SK-N-SH (cell line): ENCODE data around the gene TRDN. TPM values are rescaled to one million over a fixed set of nuclear protein-coding genes. Genes with fewer than 3 reads are reported as not detected.

ENCODE experiments used
- CTCF ChIA-PET: fragments of 300-600, 350-600 bp; formaldehyde crosslinking; extraction: SDS; loops from one replicate; lab custom pipeline; 2021; lab: Yijun Ruan, JAX
- POLR2A ChIA-PET: fragments of 350-600 bp; sonication (Branson Sonifier 250); formaldehyde crosslinking; extraction: SDS; loops from one replicate; lab custom pipeline; 2020; ENCODE audit warnings: antibody characterized with exemption, inconsistent platforms; lab: Yijun Ruan, JAX
- DNase-seq: peaks from one replicate; pipeline ENCODE4 v3.0.0; 2012
- H2AFZ ChIP-seq: fragments of 200-600 bp; sonication (generic); 2 replicates; pipeline ENCODE4 v1.8.1; 2016; ENCODE audit warnings: antibody characterized with exemption, mild to moderate bottlenecking, low read depth
- H3F3A ChIP-seq: fragments of 200-600 bp; sonication (generic); replicated peaks from 2 replicates; pipeline ENCODE3; 2016; ENCODE audit warnings: antibody characterized with exemption, mild to moderate bottlenecking; ENCODE audit not compliant: insufficient read depth
- H3K27ac ChIP-seq, 2 experiments: fragments of 200-500 bp in 1 of 2; fragments of 200-600 bp in 1 of 2; sonication (Bioruptor generic) in 1 of 2; sonication (generic), shearing (Covaris generic) in 1 of 2; 2 replicates each; pipeline versions ENCODE4 v1.5.1 to v1.6.1; 2014 to 2016; ENCODE audit warnings: low read depth in 2 of 2, inconsistent platforms in 1 of 2, low read length in 1 of 2, mild to moderate bottlenecking in 1 of 2, mixed read lengths in 1 of 2
- H3K27me3 ChIP-seq: fragments of 200-600 bp; sonication (generic), shearing (Covaris generic); 2 replicates; pipeline ENCODE4 v1.6.1; 2016; ENCODE audit warnings: mixed run types; ENCODE audit not compliant: insufficient read depth
- H3K36me3 ChIP-seq, 2 experiments: fragments of 200-500 bp in 1 of 2; fragments of 200-600 bp in 1 of 2; sonication (Bioruptor generic) in 1 of 2; sonication (generic) in 1 of 2; replicated peaks in 1 of 2; 2 replicates each; pipeline versions ENCODE3 to v1.5.1; 2014 to 2016; ENCODE audit warnings: low read length in 1 of 2, mild to moderate bottlenecking in 1 of 2; ENCODE audit not compliant: insufficient read depth in 2 of 2, control insufficient read depth in 1 of 2
- H3K4me1 ChIP-seq, 2 experiments: fragments of 200-500 bp in 1 of 2; fragments of 200-600 bp in 1 of 2; sonication (Bioruptor generic) in 1 of 2; sonication (generic), shearing (Covaris generic) in 1 of 2; 2 replicates each; pipeline versions ENCODE4 v1.5.1 to v1.6.1; 2014 to 2016; ENCODE audit warnings: low read depth in 1 of 2, low read length in 1 of 2, mixed run types in 1 of 2; ENCODE audit not compliant: insufficient read depth in 2 of 2, control insufficient read depth in 1 of 2
- H3K4me2 ChIP-seq: fragments of 200-600 bp; sonication (generic), shearing (Covaris generic); 2 replicates; pipeline ENCODE4 v1.6.1; 2017; ENCODE audit warnings: mixed run types
- H3K4me3 ChIP-seq, 2 experiments: fragments of 200-500 bp in 1 of 2; fragments of 200-600 bp in 1 of 2; sonication (Bioruptor generic) in 1 of 2; sonication (generic), shearing (Covaris generic) in 1 of 2; 2 replicates each; pipeline versions ENCODE4 v1.5.1 to v1.8.1; 2014 to 2016; ENCODE audit warnings: low read depth in 2 of 2, inconsistent platforms in 1 of 2, low read length in 1 of 2, mild to moderate bottlenecking in 1 of 2, mixed read lengths in 1 of 2, moderate library complexity in 1 of 2
- H3K79me2 ChIP-seq: fragments of 200-600 bp; sonication (generic); 2 replicates; pipeline ENCODE4 v1.8.1; 2017; ENCODE audit warnings: mild to moderate bottlenecking; ENCODE audit not compliant: insufficient read depth
- H3K9ac ChIP-seq: fragments of 200-600 bp; sonication (generic); 2 replicates; pipeline ENCODE4 v1.6.1; 2017; ENCODE audit warnings: mixed run types
- H3K9me2 ChIP-seq: fragments of 200-600 bp; sonication (generic); 2 replicates; pipeline ENCODE4 v1.6.1; 2017; ENCODE audit warnings: mixed run types
- H3K9me3 ChIP-seq: fragments of 200-600 bp; sonication (generic); 2 replicates; pipeline ENCODE4 v1.6.1; 2017; ENCODE audit warnings: mixed run types, mild to moderate bottlenecking, moderate library complexity
- H4K20me1 ChIP-seq: fragments of 200-600 bp; sonication (generic); 2 replicates; pipeline ENCODE4 v1.6.1; 2017; ENCODE audit warnings: mild to moderate bottlenecking, mixed run types; ENCODE audit not compliant: insufficient read depth
- CHD2 ChIP-seq: fragments of 150-350 bp; IDR thresholded peaks from 2 replicates; pipeline ENCODE4 v1.6.1; 2018; ENCODE audit warnings: low read length; ENCODE audit not compliant: partially characterized antibody
- EP300 ChIP-seq, 2 experiments: IDR thresholded peaks; 2 replicates each; pipeline versions ENCODE4 v1.4.0 to v1.6.1; 2012; ENCODE audit warnings: borderline replicate concordance in 1 of 2, low read depth in 1 of 2, low read length in 1 of 2
- EZH2phosphoT487 ChIP-seq: fragments of 200-600 bp; sonication (generic); IDR thresholded peaks from 2 replicates; pipeline ENCODE4 v1.6.1; 2017; ENCODE audit warnings: low read depth, mixed run types, mild to moderate bottlenecking, antibody characterized with exemption, moderate library complexity, borderline replicate concordance
- FOSL2 ChIP-seq: IDR thresholded peaks from 2 replicates; pipeline ENCODE4 v1.4.0; 2012; ENCODE audit warnings: low read depth, mild to moderate bottlenecking, moderate library complexity, borderline replicate concordance
- GABPA ChIP-seq: IDR thresholded peaks from 2 replicates; pipeline ENCODE4 v1.4.0; 2012; ENCODE audit warnings: low read depth, mild to moderate bottlenecking
- GATA2 ChIP-seq: sonication (generic); formaldehyde crosslinking; IDR thresholded peaks from 2 replicates; pipeline ENCODE4 v1.5.0; 2020; ENCODE audit warnings: mild to moderate bottlenecking, missing genetic modification reagents
- JUND ChIP-seq: IDR thresholded peaks from 2 replicates; pipeline ENCODE4 v1.4.0; 2012
- MEF2A ChIP-seq: IDR thresholded peaks from 2 replicates; pipeline ENCODE4 v1.4.0; 2012; ENCODE audit warnings: low read depth, borderline replicate concordance
- MXI1 ChIP-seq: IDR thresholded peaks from 2 replicates; pipeline ENCODE4 v1.6.1; 2012; ENCODE audit warnings: mild to moderate bottlenecking, low read depth, low read length, improper control_type of control experiment
- NFIC ChIP-seq: IDR thresholded peaks from 2 replicates; pipeline ENCODE4 v1.4.0; 2012; ENCODE audit warnings: borderline replicate concordance
- NRF1 ChIP-seq: IDR thresholded peaks from 2 replicates; pipeline ENCODE4 v1.6.1; 2012; ENCODE audit warnings: low read depth, mild to moderate bottlenecking, low read length
- POLR2AphosphoS5 ChIP-seq: IDR thresholded peaks from 2 replicates; pipeline ENCODE4 v1.6.1; 2012; ENCODE audit warnings: low read depth, low read length
- RAD21 ChIP-seq: IDR thresholded peaks from 2 replicates; pipeline ENCODE4 v1.6.1; 2012; ENCODE audit warnings: mild to moderate bottlenecking, low read length
- RXRA ChIP-seq: IDR thresholded peaks from 2 replicates; pipeline ENCODE4 v1.4.0; 2012; ENCODE audit warnings: low read depth, mild to moderate bottlenecking, borderline replicate concordance
- SIN3A ChIP-seq: IDR thresholded peaks from 2 replicates; pipeline ENCODE4 v1.6.1; 2012; ENCODE audit warnings: low read depth, mild to moderate bottlenecking, low read length, moderate library complexity, borderline replicate concordance
- SMC3 ChIP-seq: IDR thresholded peaks from 2 replicates; pipeline ENCODE4 v1.6.1; 2012; ENCODE audit warnings: low read depth, low read length, improper control_type of control experiment
- TCF12 ChIP-seq: IDR thresholded peaks from 2 replicates; pipeline ENCODE4 v1.4.0; 2012
- TEAD4 ChIP-seq: IDR thresholded peaks from 2 replicates; pipeline ENCODE4 v1.4.0; 2012; ENCODE audit warnings: mild to moderate bottlenecking, borderline replicate concordance; ENCODE audit not compliant: insufficient read depth
- WGBS: methylation state at CpG from one replicate; pipeline ENCODE4 v1.1.6; 2017; ENCODE audit warnings: low lambda C conversion rate; 5-methylcytosine and 5-hydroxymethylcytosine counted together
- polyA plus RNA-seq, 3 experiments: library from polyadenylated mRNA; depleted of rRNA; stranded (reverse); fragments of >200 nt; gene quantifications; 2 replicates each; pipeline ENCODE4 v1.2.3, GENCODE V29; 2012
- TF ChIP-seq, protein P1 (sequence below): IDR thresholded peaks from 2 replicates; pipeline ENCODE4 v1.4.0; 2012; ENCODE audit warnings: low read depth, borderline replicate concordance
- TF ChIP-seq, protein P2 (sequence below): fragments of 200-600 bp; sonication (generic); IDR thresholded peaks from 2 replicates; pipeline ENCODE4 v1.6.1; 2017; ENCODE audit warnings: antibody characterized with exemption, mild to moderate bottlenecking, moderate library complexity

Gene TRDN
- polyA plus RNA-seq, 1 of the 3 experiments (the other 2 are of a cell fraction): not detected

DNA sequence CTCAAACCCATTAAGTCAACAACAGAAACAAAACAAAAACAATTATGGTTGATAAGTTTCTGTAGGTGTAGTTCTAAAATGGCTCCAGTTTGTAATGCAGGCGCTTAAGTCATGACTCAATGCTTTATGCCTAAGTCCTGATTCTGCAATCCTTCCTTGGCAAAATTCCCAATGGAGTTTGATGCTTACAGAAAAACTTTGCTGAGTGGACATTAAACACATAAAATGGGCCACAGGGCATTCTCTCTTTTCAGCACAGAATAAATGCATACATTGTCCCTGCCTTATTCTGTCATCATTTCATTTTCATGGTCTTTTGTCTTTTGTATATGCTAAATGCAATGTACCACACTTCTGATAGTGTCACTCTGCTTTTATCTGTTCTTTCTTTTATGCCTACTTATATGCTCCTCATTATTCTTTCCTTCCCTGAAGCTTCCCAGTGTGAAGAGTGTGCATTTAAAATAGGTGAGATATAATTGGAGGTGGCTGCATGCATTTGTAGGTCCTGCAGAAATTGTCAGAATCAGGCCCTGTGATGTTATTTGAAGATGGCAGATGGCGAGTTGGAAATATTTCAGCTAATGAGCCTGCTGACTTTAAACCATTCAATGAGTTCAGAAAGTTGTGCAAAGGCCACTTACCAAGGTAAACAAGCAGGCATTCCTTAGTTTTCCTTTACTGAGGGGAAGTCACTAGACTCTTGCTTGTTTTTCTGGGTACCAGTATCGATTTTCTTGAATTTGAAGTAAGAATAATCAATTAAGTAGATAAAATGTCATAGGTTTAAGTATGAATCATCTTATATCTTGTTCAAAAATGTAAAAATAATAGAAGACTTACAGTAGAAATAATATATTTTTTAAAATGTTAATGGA lies 313.1 kb downstream of the TRDN start:
- Histone ChIP-seq H3K27ac (no peak overlapping the region), H3K4me1 (no peaks in the 10 kb centered on the region), H3K9me3 (no peaks in the 10 kb centered on the region), H3K9me2 (no peaks in the 10 kb centered on the region), H3K79me2 (no peaks in the 10 kb centered on the region), H3K4me2 (no peak overlapping the region), H4K20me1 (no peaks in the 10 kb centered on the region), H3K4me3 (no peak overlapping the region), H3K36me3 (no peaks in the 10 kb centered on the region), H2AFZ (no peak overlapping the region), H3K27me3 (no peaks in the 10 kb centered on the region), H3F3A (no peaks in the 10 kb centered on the region), H3K9ac (no peak overlapping the region)
- CTCF ChIA-PET: interaction anchor here (2.1 kb wide), 1 partner anchor 454 kb away, joined by 10 read pairs; no protein-coding TSS in a partner anchor
- POLR2A ChIA-PET: no interaction called here
- DNase-seq: no peak
- TF ChIP-seq NFIC (no peak), TEAD4 (no peak), TCF12 (no peak), GABPA (no peak), FOSL2 (no peak), POLR2AphosphoS5 (no peak), JUND (no peak), RAD21 (no peak), MXI1 (no peak), EZH2phosphoT487 (no peak), MEF2A (no peak), SIN3A (no peak), RXRA (no peak), SMC3 (no peak), GATA2 (CRISPR knock-in tag) (no peak)
- 10% methylated on average over 3 of the region's 3 CpGs for WGBS

DNA sequence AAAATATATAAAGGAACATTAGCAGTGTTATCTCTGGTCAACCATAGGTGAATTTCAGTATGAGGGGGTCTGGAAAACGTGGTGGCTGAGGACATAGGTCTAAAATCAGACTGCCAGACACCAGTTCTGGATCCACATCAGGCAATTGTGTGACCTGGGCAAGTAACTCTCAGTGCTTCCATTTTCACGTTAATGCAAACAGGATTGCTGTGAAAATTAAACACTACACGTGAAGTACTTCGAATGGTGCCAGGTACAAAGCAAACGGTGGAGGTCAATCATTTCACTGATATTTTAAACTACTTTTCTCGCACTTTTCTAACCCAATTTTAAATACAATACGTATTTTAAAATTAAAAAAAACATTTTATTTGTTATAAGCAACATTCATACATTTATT lies 315.7 kb downstream of the TRDN start:
- H3K79me2 ChIP-seq: no peaks in the 10 kb centered on the region
- no peak for DNase-seq
- H3K27ac ChIP-seq: no peak overlapping the region
- TF ChIP-seq CHD2 (no peak), NRF1 (no peak), EP300 (IDR thresholded peaks at IDR 0.05; ENCODE audit: borderline replicate concordance in 1 of 2, low read depth in 1 of 2, low read length in 1 of 2) (no peak)
- TF ChIP-seq, protein P1, sequence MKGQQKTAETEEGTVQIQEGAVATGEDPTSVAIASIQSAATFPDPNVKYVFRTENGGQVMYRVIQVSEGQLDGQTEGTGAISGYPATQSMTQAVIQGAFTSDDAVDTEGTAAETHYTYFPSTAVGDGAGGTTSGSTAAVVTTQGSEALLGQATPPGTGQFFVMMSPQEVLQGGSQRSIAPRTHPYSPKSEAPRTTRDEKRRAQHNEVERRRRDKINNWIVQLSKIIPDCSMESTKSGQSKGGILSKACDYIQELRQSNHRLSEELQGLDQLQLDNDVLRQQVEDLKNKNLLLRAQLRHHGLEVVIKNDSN: no peak
- TF ChIP-seq, protein P2, sequence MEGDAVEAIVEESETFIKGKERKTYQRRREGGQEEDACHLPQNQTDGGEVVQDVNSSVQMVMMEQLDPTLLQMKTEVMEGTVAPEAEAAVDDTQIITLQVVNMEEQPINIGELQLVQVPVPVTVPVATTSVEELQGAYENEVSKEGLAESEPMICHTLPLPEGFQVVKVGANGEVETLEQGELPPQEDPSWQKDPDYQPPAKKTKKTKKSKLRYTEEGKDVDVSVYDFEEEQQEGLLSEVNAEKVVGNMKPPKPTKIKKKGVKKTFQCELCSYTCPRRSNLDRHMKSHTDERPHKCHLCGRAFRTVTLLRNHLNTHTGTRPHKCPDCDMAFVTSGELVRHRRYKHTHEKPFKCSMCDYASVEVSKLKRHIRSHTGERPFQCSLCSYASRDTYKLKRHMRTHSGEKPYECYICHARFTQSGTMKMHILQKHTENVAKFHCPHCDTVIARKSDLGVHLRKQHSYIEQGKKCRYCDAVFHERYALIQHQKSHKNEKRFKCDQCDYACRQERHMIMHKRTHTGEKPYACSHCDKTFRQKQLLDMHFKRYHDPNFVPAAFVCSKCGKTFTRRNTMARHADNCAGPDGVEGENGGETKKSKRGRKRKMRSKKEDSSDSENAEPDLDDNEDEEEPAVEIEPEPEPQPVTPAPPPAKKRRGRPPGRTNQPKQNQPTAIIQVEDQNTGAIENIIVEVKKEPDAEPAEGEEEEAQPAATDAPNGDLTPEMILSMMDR: no peak
- H3K36me3 ChIP-seq: no peaks in the 10 kb centered on the region
- H3K9me3 ChIP-seq: no peaks in the 10 kb centered on the region
- WGBS: 4% methylated on average over 7 of the region's 7 CpGs
- no peaks in the 10 kb centered on the region for H3K4me1 ChIP-seq
- H3F3A ChIP-seq: no peaks in the 10 kb centered on the region
- H3K9ac ChIP-seq: no peak overlapping the region
- H3K27me3 ChIP-seq: no peaks in the 10 kb centered on the region
- H3K9me2 ChIP-seq: no peaks in the 10 kb centered on the region
- no peaks in the 10 kb centered on the region for H4K20me1 ChIP-seq
- H2AFZ ChIP-seq: no peak overlapping the region
- no peak overlapping the region for H3K4me3 ChIP-seq
- ChIA-PET CTCF (interaction anchor here (1.9 to 6.2 kb wide), 2 partner anchors 375 to 451 kb away, joined by 8 to 45 read pairs; no protein-coding TSS in a partner anchor), POLR2A (no interaction called here)
- H3K4me2 ChIP-seq: no peak overlapping the region
